ENCODE data around the gene TAF11L8.
"Not testable (repeated sequence)": the region's sequence is repeated elsewhere in the genome, so short reads cannot be mapped to it uniquely, and the experiment has no call there.

The TAF11L8 gene

GRCh38 chr5:17590860-17591259 is at the start of gene TAF11L8:
TSS of gene TAF11L8 (minus strand) at chr5:17590960.
- TF ChIP-seq MAX (IDR thresholded peaks at IDR 0.05); ZBTB7A (IDR thresholded peaks at IDR 0.05; ENCODE audit: low read depth); REST (IDR thresholded peaks at IDR 0.05; ENCODE audit: low read depth): not testable (repeated sequence)

GRCh38 chr5:17634160-17634559 is 43.4 kb upstream of the TAF11L8 start, which contains the start of gene TAF11L14:
TSS of gene TAF11L14 (plus strand) at chr5:17634460.
- TF ChIP-seq TAF1 (IDR thresholded peaks at IDR 0.05; ENCODE audit: low read depth) (no peak), MAX (IDR thresholded peaks at IDR 0.05) (no peak), EGR1 (IDR thresholded peaks at IDR 0.05) (no peak)

- not testable (repeated sequence) for TF ChIP-seq REST (IDR thresholded peaks at IDR 0.05; ENCODE audit: low read depth); FOXM1 (IDR thresholded peaks at IDR 0.05; ENCODE audit: borderline replicate concordance, low read depth); EGR1 (IDR thresholded peaks at IDR 0.05)
Observed at GRCh38 chr5:17631788-17632187, 41.0 kb upstream of the TAF11L8 start, which contains the start of gene TAF11L13. TSS of gene TAF11L13 (plus strand) at chr5:17632088.

GRCh38 chr5:17625686-17626085 is 34.9 kb upstream of the TAF11L8 start:
- TF ChIP-seq TAF1 (IDR thresholded peaks at IDR 0.05; ENCODE audit: low read depth) (no peak), EP300 (IDR thresholded peaks at IDR 0.05; ENCODE audit: borderline replicate concordance) (no peak), FOXM1 (IDR thresholded peaks at IDR 0.05; ENCODE audit: borderline replicate concordance, low read depth) (no peak), CEBPB (IDR thresholded peaks at IDR 0.05) (no peak), YY1 (IDR thresholded peaks at IDR 0.05; ENCODE audit: low read depth) (no peak), EGR1 (IDR thresholded peaks at IDR 0.05) (no peak), USF1 (IDR thresholded peaks at IDR 0.05) (no peak), NFIC (IDR thresholded peaks at IDR 0.05) (no peak), ZBTB7A (IDR thresholded peaks at IDR 0.05; ENCODE audit: low read depth) (no peak), TEAD4 (IDR thresholded peaks at IDR 0.05) (no peak), RAD21 (IDR thresholded peaks at IDR 0.05; ENCODE audit: low read depth) (no peak), CREB1 (IDR thresholded peaks at IDR 0.05; ENCODE audit: low read depth) (no peak), MAX (IDR thresholded peaks at IDR 0.05) (no peak), REST (IDR thresholded peaks at IDR 0.05; ENCODE audit: low read depth) (no peak), TCF12 (IDR thresholded peaks at IDR 0.05; ENCODE audit: low read depth) (no peak)

- TF ChIP-seq EP300 (IDR thresholded peaks at IDR 0.05; ENCODE audit: borderline replicate concordance), result no peak
- TF ChIP-seq YY1 (IDR thresholded peaks at IDR 0.05; ENCODE audit: low read depth), result no peak
- TF ChIP-seq RAD21 (IDR thresholded peaks at IDR 0.05; ENCODE audit: low read depth), result no peak
- no peak for TF ChIP-seq REST (IDR thresholded peaks at IDR 0.05; ENCODE audit: low read depth)
- TF ChIP-seq NFIC (IDR thresholded peaks at IDR 0.05), result no peak
- no peak for TF ChIP-seq USF1 (IDR thresholded peaks at IDR 0.05)
- TF ChIP-seq TEAD4 (IDR thresholded peaks at IDR 0.05), result no peak
- no peak for TF ChIP-seq FOXM1 (IDR thresholded peaks at IDR 0.05; ENCODE audit: borderline replicate concordance, low read depth)
- no peak for TF ChIP-seq CREB1 (IDR thresholded peaks at IDR 0.05; ENCODE audit: low read depth)
- no peak for TF ChIP-seq TAF1 (IDR thresholded peaks at IDR 0.05; ENCODE audit: low read depth)
- TF ChIP-seq EGR1 (IDR thresholded peaks at IDR 0.05), result no peak
- no peak for TF ChIP-seq MAX (IDR thresholded peaks at IDR 0.05)
- no peak for TF ChIP-seq ZBTB7A (IDR thresholded peaks at IDR 0.05; ENCODE audit: low read depth)
- no peak for TF ChIP-seq CEBPB (IDR thresholded peaks at IDR 0.05)
- TF ChIP-seq TCF12 (IDR thresholded peaks at IDR 0.05; ENCODE audit: low read depth), result no peak
Observed at GRCh38 chr5:17620627-17621026, 29.9 kb upstream of the TAF11L8 start.

All from Ishikawa (cell line).